NB4 (cell line): Measurements from ENCODE around the gene KIAA0319L.

ENCODE experiments used
- MAX ChIP-seq: IDR thresholded peaks from 2 replicates; pipeline ENCODE4 v1.6.1; 2011; ENCODE audit warnings: low read depth, low read length
- MYC ChIP-seq: IDR thresholded peaks from 2 replicates; pipeline ENCODE4 v1.6.1; 2011; ENCODE audit warnings: low read depth, low read length
- POLR2A ChIP-seq: IDR thresholded peaks from 2 replicates; pipeline ENCODE4 v1.6.1; 2011; ENCODE audit warnings: mild to moderate bottlenecking; ENCODE audit not compliant: insufficient read length; ENCODE audit errors: extremely low read depth
- TF ChIP-seq, protein P1 (sequence below): IDR thresholded peaks from one replicate; pipeline ENCODE4 v1.5.1; 2012; ENCODE audit warnings: low read depth, low read length

DNA sequence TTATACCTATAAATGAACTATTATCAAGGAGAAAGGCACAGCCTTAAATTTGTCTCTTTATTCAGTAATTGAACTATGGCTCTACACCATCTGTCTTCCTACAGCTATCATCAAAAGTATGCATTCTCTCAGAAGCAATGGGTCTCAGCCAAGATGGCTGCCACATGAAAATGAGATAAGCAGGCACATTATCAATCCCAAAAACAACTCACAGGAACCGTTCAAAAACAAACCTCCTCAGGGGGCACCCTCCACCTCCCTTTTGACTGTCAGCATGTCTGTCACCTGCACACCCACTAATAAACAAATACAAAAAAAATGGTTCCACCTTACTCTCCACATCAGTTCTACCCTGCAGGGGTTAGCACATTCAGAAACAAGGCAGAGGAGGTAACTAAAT, 23.6 kb downstream of the KIAA0319L start:
- TF ChIP-seq, protein P1, sequence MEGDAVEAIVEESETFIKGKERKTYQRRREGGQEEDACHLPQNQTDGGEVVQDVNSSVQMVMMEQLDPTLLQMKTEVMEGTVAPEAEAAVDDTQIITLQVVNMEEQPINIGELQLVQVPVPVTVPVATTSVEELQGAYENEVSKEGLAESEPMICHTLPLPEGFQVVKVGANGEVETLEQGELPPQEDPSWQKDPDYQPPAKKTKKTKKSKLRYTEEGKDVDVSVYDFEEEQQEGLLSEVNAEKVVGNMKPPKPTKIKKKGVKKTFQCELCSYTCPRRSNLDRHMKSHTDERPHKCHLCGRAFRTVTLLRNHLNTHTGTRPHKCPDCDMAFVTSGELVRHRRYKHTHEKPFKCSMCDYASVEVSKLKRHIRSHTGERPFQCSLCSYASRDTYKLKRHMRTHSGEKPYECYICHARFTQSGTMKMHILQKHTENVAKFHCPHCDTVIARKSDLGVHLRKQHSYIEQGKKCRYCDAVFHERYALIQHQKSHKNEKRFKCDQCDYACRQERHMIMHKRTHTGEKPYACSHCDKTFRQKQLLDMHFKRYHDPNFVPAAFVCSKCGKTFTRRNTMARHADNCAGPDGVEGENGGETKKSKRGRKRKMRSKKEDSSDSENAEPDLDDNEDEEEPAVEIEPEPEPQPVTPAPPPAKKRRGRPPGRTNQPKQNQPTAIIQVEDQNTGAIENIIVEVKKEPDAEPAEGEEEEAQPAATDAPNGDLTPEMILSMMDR = no peak
- TF ChIP-seq MAX = no peak
- no peak for TF ChIP-seq POLR2A
- TF ChIP-seq MYC = no peak
